NOMO-1 (cell line): ENCODE measurements around the gene TLK2.

ENCODE experiments used
- DNase-seq, 2 experiments: peaks; one replicate each; lab custom pipeline; 2025; ENCODE audit not compliant: unreplicated experiment in 2 of 2; lab: John Stamatoyannopoulos, UW

TLK2 gene

GRCh38 chr17:62625870-62626200 lies 147.2 kb downstream of the TLK2 start:
- DNase-seq = no peak

DNA sequence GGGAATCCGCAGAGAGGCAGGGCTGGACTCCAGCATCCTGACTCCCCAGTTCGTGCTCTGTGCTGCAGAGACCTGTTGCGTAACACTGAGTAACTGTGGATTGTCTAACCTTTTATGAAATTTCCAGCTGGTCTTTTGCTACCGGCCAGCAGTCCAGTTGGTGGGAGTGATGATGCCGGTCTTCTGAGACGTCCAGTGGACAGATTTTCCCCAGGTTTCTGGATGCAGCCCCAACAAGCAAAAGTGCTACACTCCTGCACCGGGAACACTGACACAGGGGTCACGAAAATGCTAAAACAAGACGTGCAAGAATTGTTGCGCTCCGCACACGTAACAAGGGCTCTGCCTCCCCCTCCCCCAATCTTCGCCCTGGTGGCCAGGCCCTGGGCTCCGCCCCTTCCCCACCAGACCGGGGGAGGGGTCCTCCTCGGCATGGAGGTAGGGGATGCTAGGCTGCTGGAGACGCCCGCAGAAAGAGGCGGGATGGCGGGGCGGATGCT lies 148.1 kb downstream of the TLK2 start:
- peak; percentile 33 to 39 for DNase-seq

GRCh38 chr17:62627219-62627903 lies 148.7 kb downstream of the TLK2 start, which contains the start of gene MRC2:
Gene MRC2 (plus strand): TSS chr17:62627670. CDS start chr17:62627803, 133 bp downstream.
- DNase-seq = peak; percentile 34 to 51

- DNase-seq = peak; percentile 8 to 29
These were observed 149.4 kb downstream of the TLK2 start for GRCh38 chr17:62627904-62628633.

DNA sequence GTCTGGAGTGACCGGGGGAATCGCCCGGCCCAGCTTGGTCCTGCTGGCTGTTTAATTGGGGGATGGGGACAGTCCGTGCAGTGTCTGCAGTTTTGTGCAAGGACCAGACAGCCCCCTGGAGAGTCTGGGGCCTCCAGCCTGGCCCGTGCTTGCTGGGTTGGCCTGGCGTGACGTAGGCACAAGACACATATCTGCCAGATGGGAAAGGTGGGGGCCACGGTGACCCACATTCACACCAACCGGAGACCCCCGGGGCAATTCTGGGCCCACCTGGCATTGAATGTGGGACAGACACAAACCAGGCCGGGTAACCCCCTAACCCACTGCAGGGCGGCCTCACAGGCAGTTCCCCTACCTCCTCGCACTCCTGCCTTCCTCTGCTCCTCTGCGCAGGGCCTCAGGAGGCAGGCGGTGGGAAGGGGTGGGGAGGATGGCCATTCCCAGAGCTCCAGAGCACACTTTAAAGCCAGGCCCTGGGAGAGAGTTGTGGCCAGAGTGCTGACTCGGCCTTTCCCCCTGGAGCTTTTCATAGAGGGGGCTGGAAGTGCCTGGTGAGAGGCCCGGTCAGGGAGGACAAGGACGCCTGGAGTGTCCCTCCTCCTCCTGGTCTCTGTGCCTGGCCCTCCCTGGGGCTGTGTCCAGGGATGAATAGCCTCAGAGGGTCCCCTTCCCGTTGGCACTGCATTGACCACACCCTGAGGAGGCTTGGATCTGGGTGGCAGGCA lies 150.4 kb downstream of the TLK2 start:
- no peak for DNase-seq

- no peak for DNase-seq
These were observed 151.1 kb downstream of the TLK2 start for GRCh38 chr17:62629556-62630364.

DNA sequence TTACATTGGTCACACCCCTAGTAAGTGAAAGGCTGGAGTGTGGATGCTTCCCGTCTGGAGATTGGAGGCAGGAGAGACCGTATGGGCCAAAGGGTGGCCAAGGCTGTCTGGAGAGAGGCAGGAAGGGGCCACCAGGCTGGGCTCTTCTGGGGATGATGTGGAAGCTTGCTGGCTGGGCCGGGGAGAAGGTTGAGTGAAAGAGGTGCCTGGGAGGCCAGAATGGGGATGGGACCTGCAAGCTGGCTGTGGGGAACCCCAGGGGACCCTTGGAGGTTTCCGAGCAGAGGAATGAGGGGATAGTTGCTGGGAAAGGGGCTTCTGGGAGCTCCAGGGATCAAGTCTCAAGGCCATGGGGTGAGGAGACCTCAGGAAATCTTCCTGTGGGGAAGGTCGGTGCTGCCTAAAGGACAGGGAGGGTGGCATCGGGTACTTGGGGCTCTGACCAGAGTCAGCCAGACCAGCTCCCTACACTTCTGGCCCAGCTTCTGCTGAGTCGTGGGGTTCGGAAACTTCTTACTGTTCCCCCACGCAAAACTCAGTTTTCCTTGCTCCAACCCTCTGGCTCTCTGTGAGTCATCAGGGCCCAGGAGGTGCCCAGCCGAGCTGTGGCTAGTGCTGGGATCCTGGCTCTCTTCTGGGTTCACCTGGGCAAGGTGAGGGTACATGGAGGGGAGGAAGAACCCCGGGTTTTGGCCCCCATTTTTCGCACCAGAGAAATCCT lies 151.9 kb downstream of the TLK2 start:
- no peak for DNase-seq

GRCh38 chr17:62631086-62631935 lies 152.7 kb downstream of the TLK2 start:
- no peak for DNase-seq

DNA sequence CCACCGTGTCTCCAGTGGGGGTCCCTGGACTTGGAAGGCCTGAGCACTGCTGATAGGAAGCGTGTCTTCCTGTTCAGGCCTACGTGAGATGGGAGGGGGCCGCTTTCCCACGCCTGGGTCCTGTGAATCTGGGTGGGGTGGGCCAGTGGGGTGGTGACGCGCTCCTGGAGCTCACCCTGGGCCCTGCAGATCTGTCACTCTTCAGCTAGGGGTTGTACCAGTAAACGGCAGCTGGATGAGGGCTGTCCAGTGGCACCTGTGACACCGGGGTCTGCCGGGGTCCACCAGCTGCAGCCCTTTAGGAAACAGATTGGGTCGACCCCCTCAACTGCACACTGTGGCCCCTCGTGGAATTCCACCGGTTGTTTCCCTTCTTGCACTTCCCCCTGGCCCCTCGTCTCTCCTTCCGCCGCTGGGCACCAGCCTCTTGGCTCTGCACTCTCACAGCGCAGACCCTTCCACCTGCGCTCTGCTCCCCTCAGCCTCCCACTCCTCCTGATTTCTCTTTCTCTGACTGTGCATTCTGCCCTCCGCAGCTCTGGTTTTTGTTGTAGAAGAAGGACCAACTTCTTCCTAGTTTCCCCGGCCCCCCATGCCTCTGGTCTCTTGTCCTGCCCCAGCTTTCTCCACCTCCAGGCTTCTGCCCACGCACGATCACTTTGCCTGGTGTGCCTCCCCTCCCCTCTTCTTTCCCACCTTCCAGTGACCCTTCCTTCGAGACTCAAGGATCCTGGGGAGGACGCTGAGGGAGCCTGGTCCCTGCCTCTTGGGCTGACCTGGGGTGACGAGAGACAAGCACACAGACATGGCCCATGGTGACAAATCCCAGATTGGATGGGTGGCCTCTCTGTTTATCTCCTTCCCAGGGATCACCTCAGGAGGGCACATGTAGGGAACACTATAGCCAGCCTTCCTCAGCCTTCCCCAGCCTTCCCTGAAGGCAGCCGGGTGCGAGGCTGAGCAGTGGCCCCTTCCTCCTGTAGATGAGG lies 153.6 kb downstream of the TLK2 start:
- no peak for DNase-seq

DNA sequence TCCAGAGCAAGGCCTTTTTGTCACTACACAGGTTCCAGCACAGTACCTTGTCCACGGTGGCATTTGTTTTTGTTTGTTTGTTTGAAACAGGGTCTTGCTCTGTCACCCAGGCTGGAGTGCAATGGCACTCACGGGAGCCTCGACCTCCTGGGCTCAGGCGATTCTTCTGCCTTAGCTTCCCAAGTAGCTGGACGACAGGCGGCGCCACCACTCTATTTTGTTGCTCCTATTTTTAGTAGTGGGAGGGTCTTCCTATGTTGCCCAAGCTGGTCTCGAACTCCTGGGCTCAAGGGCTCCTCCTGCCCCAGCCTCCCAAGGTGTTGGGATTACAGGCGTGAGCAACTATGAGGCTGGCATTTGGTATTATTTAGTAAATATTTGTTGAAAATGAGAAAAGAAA lies 159.2 kb downstream of the TLK2 start:
- no peak for DNase-seq

DNA sequence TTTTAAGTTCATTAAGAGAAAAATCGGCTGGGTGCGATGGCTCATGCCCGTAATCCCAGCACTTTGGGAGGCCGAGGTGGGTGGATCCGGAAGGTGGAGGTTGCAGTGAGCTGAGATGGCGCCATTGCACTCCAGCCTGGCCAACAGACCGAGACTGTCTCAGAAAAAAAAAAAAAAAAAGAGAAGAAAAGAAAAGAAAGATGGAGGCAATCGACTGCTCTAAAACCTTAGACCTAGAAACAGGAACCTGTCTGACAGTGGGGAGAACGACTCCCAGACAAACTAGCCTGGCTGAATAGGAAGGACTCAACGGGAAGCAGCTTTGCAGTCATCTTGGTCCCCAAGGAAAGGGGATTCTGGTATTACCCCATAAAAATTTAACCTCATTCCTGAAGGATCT lies 162.5 kb downstream of the TLK2 start:
- peak in 1 of 2 experiments; percentile 24 for DNase-seq

DNA sequence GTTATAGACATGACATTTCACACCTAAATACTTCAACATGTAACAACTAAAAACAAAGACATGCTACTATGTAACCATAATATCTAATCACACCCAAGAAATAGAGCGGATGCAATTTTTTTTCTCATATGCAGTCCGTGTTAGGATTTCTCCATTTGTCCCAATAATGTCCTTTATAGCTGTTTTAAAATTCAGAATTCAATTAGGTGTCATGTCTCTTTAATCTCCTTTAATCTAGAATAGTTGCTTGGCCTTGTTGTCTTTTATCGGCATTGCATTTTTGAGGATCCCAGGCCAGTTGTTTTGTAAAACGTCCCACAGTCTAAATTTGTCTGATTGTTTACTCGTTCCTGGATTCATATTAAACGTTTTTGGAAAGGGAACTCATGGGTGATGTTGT lies 163.3 kb downstream of the TLK2 start:
- DNase-seq = no peak

GRCh38 chr17:62643496-62643895 lies 164.9 kb downstream of the TLK2 start:
- DNase-seq = no peak

- no peak for DNase-seq
These were observed 166.0 kb downstream of the TLK2 start for GRCh38 chr17:62644487-62645173.

- DNase-seq = no peak
These were observed 169.8 kb downstream of the TLK2 start for GRCh38 chr17:62648251-62648955.

- DNase-seq = no peak
These were observed 170.3 kb downstream of the TLK2 start for GRCh38 chr17:62648956-62649294.

DNA sequence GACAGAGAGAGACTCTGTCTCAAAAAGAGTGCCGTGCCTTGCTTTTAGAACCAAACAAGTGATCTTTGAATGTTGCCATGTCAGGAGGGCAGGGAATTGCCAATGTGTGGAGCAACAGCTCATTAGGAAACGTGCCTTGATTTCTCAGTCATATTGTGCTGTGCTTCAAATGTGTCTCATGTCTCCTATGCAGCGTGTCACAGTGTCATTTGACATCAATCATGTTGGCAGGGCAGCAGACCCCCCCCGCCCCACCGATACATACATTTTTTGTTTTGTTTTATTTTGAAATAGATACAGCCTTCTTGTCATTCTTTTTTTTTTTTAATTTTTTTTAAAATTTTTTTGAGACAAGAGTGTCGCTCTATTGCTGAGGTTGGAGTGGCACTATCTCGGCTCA lies 170.9 kb downstream of the TLK2 start:
- DNase-seq = no peak
